ENCODE data around the gene CNBD2.

Gene CNBD2

GRCh38 chr20:35981969-35982368 is 13.6 kb downstream of the CNBD2 start:
- no peaks in the 10 kb centered on the region for H3K9me3 ChIP-seq (ENCODE audit: control insufficient read depth, insufficient read depth, low read depth, low read length)
- no peaks in the 10 kb centered on the region for H3K36me3 ChIP-seq (ENCODE audit: control insufficient read depth in 2 of 2, insufficient read depth in 1 of 2, low read length in 2 of 2)
- H3K4me1 ChIP-seq (ENCODE audit: control insufficient read depth, insufficient read depth, low read length): no peaks in the 10 kb centered on the region
- ChIA-PET POLR2A (no interaction called here), CTCF (interaction anchor here (0.6 to 10.0 kb wide), 3 partner anchors 10 to 670 kb away, joined by 4 to 97 read pairs (median 15); partner anchors contain the start of gene SCAND1)
- TF ChIP-seq SCRT1 (tag by site-specific recombination; IDR thresholded peaks at IDR 0.05; ENCODE audit: borderline replicate concordance): no peak
- no peak for TF ChIP-seq ZNF335 (tag by site-specific recombination; conservative IDR thresholded peaks at IDR 0.05)
- no peak for TF ChIP-seq ZNF362 (tag by site-specific recombination; IDR thresholded peaks at IDR 0.05)
- TF ChIP-seq SCRT2 (tag by site-specific recombination; IDR thresholded peaks at IDR 0.05): no peak
- no peak for TF ChIP-seq ZNF792 (tag by site-specific recombination; IDR thresholded peaks at IDR 0.05)
- no peak for TF ChIP-seq ZNF544 (tag by site-specific recombination; IDR thresholded peaks at IDR 0.05)
- no peak for TF ChIP-seq ZNF626 (tag by site-specific recombination; IDR thresholded peaks at IDR 0.05)
- no peak for TF ChIP-seq ZNF202 (tag by site-specific recombination; IDR thresholded peaks at IDR 0.05; ENCODE audit: borderline replicate concordance)
- no peak for TF ChIP-seq REPIN1 (tag by site-specific recombination; IDR thresholded peaks at IDR 0.05; ENCODE audit: low read depth)
- TF ChIP-seq ZNF677 (tag by site-specific recombination; IDR thresholded peaks at IDR 0.05): no peak
- no peak overlapping the region for H3K27ac ChIP-seq (ENCODE audit: extremely low read depth, low read depth, low read length)
- no peak overlapping the region for H3K4me3 ChIP-seq (ENCODE audit: low read depth, low read length)

GRCh38 chr20:35984382-35984781 is 16.0 kb downstream of the CNBD2 start:
- POLR2A ChIA-PET: no interaction called here
- no peak for TF ChIP-seq PRDM4 (tag by site-specific recombination; IDR thresholded peaks at IDR 0.05)
- no peak for TF ChIP-seq ZNF530 (tag by site-specific recombination; IDR thresholded peaks at IDR 0.05; ENCODE audit: low read depth)
- TF ChIP-seq EGR2 (tag by site-specific recombination; IDR thresholded peaks at IDR 0.05; ENCODE audit: low read depth): no peak
- TF ChIP-seq ZNF354C (tag by site-specific recombination; IDR thresholded peaks at IDR 0.05; ENCODE audit: borderline replicate concordance, low read depth): no peak
- no peak for TF ChIP-seq ZNF596 (tag by site-specific recombination; IDR thresholded peaks at IDR 0.05)
- no peak for TF ChIP-seq KLF10 (tag by site-specific recombination; IDR thresholded peaks at IDR 0.05)
- TF ChIP-seq ZNF214 (tag by site-specific recombination; IDR thresholded peaks at IDR 0.05; ENCODE audit: borderline replicate concordance): no peak
- TF ChIP-seq MZF1 (tag by site-specific recombination; IDR thresholded peaks at IDR 0.05; ENCODE audit: borderline replicate concordance): no peak
- no peak for TF ChIP-seq CTCF (tag by site-specific recombination; IDR thresholded peaks at IDR 0.05)
- no peak for TF ChIP-seq SP2 (tag by site-specific recombination; IDR thresholded peaks at IDR 0.05)
- TF ChIP-seq ZNF24 (tag by site-specific recombination; IDR thresholded peaks at IDR 0.05): no peak
- TF ChIP-seq AEBP2 (tag by site-specific recombination; IDR thresholded peaks at IDR 0.05; ENCODE audit: borderline replicate concordance): no peak
- no peak for TF ChIP-seq ZNF585B (tag by site-specific recombination; IDR thresholded peaks at IDR 0.05)
- TF ChIP-seq TSHZ1 (tag by site-specific recombination; IDR thresholded peaks at IDR 0.05; ENCODE audit: borderline replicate concordance): no peak
- no peak for TF ChIP-seq ZNF677 (tag by site-specific recombination; IDR thresholded peaks at IDR 0.05)
- no peak for TF ChIP-seq KLF7 (tag by site-specific recombination; IDR thresholded peaks at IDR 0.05; ENCODE audit: borderline replicate concordance)

More at GRCh38 chr20:35984382-35984781, 16.0 kb downstream of the CNBD2 start:
- Histone ChIP-seq H3K36me3 (ENCODE audit: control insufficient read depth in 2 of 2, insufficient read depth in 1 of 2, low read length in 2 of 2) (no peaks in the 10 kb centered on the region), H3K4me1 (ENCODE audit: control insufficient read depth, insufficient read depth, low read length) (no peaks in the 10 kb centered on the region), H3K4me3 (ENCODE audit: low read depth, low read length) (no peak overlapping the region), H3K27ac (ENCODE audit: extremely low read depth, low read depth, low read length) (no peak overlapping the region), H3K9me3 (ENCODE audit: control insufficient read depth, insufficient read depth, low read depth, low read length) (no peaks in the 10 kb centered on the region)
- CTCF ChIA-PET: interaction anchor here (1.4 to 10.0 kb wide), 2 partner anchors 8 to 215 kb away, joined by 3 to 97 read pairs; no protein-coding TSS in a partner anchor
